ENCODE measurements around the gene SLC38A1. TPM values are rescaled to one million over a fixed set of nuclear protein-coding genes. Genes with fewer than 3 reads are reported as not detected.

The SLC38A1 gene
- polyA plus RNA-seq, 1 of the 3 experiments (the other 2 are of a cell fraction), result 20.7 TPM

DNA sequence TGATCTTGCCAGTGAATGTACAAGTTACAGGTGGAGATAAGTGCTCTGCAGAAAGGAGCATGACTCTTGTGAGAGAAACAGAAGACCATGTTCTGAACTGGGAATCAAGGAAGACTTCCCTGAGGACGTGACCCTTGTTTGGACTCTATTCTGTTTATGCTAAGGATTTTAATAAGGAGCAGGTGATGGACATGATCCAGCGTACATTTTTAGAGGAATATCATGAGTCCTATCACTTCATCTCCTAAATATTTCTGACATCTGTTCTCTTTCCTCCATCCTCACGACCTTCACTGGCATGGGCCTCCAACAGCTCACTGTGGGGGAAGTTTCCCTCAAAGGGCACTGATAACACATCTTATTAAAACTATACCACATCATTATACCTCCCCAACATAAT lies 7.9 kb upstream of the SLC38A1 start:
- Histone ChIP-seq H3F3A (replicated peaks; ENCODE audit: insufficient read depth) (no peaks in the 10 kb centered on the region), H3K27ac (ENCODE audit: low read depth in 2 of 2, low read length in 1 of 2) (no peak overlapping the region), H3K9me3 (no peaks in the 10 kb centered on the region), H3K9me2 (no peaks in the 10 kb centered on the region), H2AFZ (ENCODE audit: low read depth) (no peak overlapping the region), H3K4me2 (no peak overlapping the region), H3K9ac (no peak overlapping the region), H3K4me3 (ENCODE audit: low read depth in 2 of 2, low read length in 1 of 2) (no peak overlapping the region), H3K79me2 (ENCODE audit: insufficient read depth) (no peaks in the 10 kb centered on the region), H3K27me3 (ENCODE audit: insufficient read depth) (no peaks in the 10 kb centered on the region), H4K20me1 (ENCODE audit: insufficient read depth) (no peaks in the 10 kb centered on the region), H3K36me3 (replicated peaks in 1 of 2; ENCODE audit: control insufficient read depth in 1 of 2, insufficient read depth in 2 of 2, low read length in 1 of 2) (no peaks in the 10 kb centered on the region), H3K4me1 (ENCODE audit: control insufficient read depth in 1 of 2, insufficient read depth in 2 of 2, low read depth in 1 of 2, low read length in 1 of 2) (no peaks in the 10 kb centered on the region)
- ChIA-PET POLR2A (no interaction called here), CTCF (no interaction called here)
- TF ChIP-seq SIN3A (IDR thresholded peaks at IDR 0.05; ENCODE audit: borderline replicate concordance, low read depth, low read length) (no peak), CHD2 (IDR thresholded peaks at IDR 0.05; ENCODE audit: low read length, partially characterized antibody) (no peak)
- 62% methylated on average over 3 of the region's 3 CpGs for WGBS (ENCODE audit: low lambda C conversion rate)
- no peak for DNase-seq

- H3K27ac ChIP-seq (ENCODE audit: low read depth in 2 of 2, low read length in 1 of 2), result no peak overlapping the region
- TF ChIP-seq, protein P1, sequence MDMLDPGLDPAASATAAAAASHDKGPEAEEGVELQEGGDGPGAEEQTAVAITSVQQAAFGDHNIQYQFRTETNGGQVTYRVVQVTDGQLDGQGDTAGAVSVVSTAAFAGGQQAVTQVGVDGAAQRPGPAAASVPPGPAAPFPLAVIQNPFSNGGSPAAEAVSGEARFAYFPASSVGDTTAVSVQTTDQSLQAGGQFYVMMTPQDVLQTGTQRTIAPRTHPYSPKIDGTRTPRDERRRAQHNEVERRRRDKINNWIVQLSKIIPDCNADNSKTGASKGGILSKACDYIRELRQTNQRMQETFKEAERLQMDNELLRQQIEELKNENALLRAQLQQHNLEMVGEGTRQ (IDR thresholded peaks at IDR 0.05; ENCODE audit: borderline replicate concordance, low read depth, low read length), result no peak
- TF ChIP-seq IRF3 (IDR thresholded peaks at IDR 0.05; ENCODE audit: low read depth, low read length) (no peak), RXRA (IDR thresholded peaks at IDR 0.05; ENCODE audit: borderline replicate concordance, low read depth) (no peak), EP300 (IDR thresholded peaks at IDR 0.05; ENCODE audit: borderline replicate concordance in 1 of 2, low read depth in 1 of 2, low read length in 1 of 2) (no peak), NFIC (IDR thresholded peaks at IDR 0.05; ENCODE audit: borderline replicate concordance) (no peak), TCF12 (IDR thresholded peaks at IDR 0.05) (no peak), TAF1 (IDR thresholded peaks at IDR 0.05; ENCODE audit: borderline replicate concordance, low read depth, low read length) (no peak), FOXJ3 (CRISPR knock-in tag; IDR thresholded peaks at IDR 0.05) (no peak), POLR2AphosphoS5 (IDR thresholded peaks at IDR 0.05; ENCODE audit: low read depth, low read length) (no peak), CHD2 (IDR thresholded peaks at IDR 0.05; ENCODE audit: low read length, partially characterized antibody) (no peak), RAD21 (IDR thresholded peaks at IDR 0.05; ENCODE audit: low read length) (no peak), GABPA (IDR thresholded peaks at IDR 0.05; ENCODE audit: low read depth) (no peak), YY1 (IDR thresholded peaks at IDR 0.05; ENCODE audit: low read depth) (no peak), GATA2 (CRISPR knock-in tag; IDR thresholded peaks at IDR 0.05) (no peak), USF1 (IDR thresholded peaks at IDR 0.05; ENCODE audit: borderline replicate concordance, low read depth) (no peak), SMC3 (IDR thresholded peaks at IDR 0.05; ENCODE audit: low read depth, low read length) (no peak), JUND (IDR thresholded peaks at IDR 0.05) (no peak), REST (IDR thresholded peaks at IDR 0.05; ENCODE audit: low read depth, low read length) (no peak)
- POLR2A ChIA-PET, result no interaction called here
- 100% methylated on average over 2 of the region's 2 CpGs for WGBS (ENCODE audit: low lambda C conversion rate)
- DNase-seq, result no peak
- H4K20me1 ChIP-seq (ENCODE audit: insufficient read depth), result no peaks in the 10 kb centered on the region
- no peak overlapping the region for H3K4me2 ChIP-seq
- H3K79me2 ChIP-seq (ENCODE audit: insufficient read depth), result peaks cover 16% of the 10 kb centered on the region
- no peaks in the 10 kb centered on the region for H3K36me3 ChIP-seq (replicated peaks in 1 of 2; ENCODE audit: control insufficient read depth in 1 of 2, insufficient read depth in 2 of 2, low read length in 1 of 2)
- no peaks in the 10 kb centered on the region for H3K27me3 ChIP-seq (ENCODE audit: insufficient read depth)
- no peak overlapping the region for H3K9ac ChIP-seq
- no peaks in the 10 kb centered on the region for H3K9me2 ChIP-seq
- peaks cover 7% of the 10 kb centered on the region for H3F3A ChIP-seq (replicated peaks; ENCODE audit: insufficient read depth)
- H2AFZ ChIP-seq (ENCODE audit: low read depth), result no peak overlapping the region
- H3K9me3 ChIP-seq, result no peaks in the 10 kb centered on the region
- no peak overlapping the region for H3K4me3 ChIP-seq (ENCODE audit: low read depth in 2 of 2, low read length in 1 of 2)
- CTCF ChIA-PET, result interaction anchor here (0.9 to 5.5 kb wide), 3 partner anchors 29 to 282 kb away, joined by 3 to 28 read pairs (median 3); no protein-coding TSS in a partner anchor
- H3K4me1 ChIP-seq (ENCODE audit: control insufficient read depth in 1 of 2, insufficient read depth in 2 of 2, low read depth in 1 of 2, low read length in 1 of 2), result peaks cover 0 to 5% of the 10 kb centered on the region in 2 experiments; a peak in 1 of 4 replicates
Observed at GRCh38 chr12:46271863-46272262, 3.0 kb upstream of the SLC38A1 start.

Measured in SK-N-SH (cell line).